ENCODE measurements around the gene APPBP2.

The APPBP2 gene

DNA sequence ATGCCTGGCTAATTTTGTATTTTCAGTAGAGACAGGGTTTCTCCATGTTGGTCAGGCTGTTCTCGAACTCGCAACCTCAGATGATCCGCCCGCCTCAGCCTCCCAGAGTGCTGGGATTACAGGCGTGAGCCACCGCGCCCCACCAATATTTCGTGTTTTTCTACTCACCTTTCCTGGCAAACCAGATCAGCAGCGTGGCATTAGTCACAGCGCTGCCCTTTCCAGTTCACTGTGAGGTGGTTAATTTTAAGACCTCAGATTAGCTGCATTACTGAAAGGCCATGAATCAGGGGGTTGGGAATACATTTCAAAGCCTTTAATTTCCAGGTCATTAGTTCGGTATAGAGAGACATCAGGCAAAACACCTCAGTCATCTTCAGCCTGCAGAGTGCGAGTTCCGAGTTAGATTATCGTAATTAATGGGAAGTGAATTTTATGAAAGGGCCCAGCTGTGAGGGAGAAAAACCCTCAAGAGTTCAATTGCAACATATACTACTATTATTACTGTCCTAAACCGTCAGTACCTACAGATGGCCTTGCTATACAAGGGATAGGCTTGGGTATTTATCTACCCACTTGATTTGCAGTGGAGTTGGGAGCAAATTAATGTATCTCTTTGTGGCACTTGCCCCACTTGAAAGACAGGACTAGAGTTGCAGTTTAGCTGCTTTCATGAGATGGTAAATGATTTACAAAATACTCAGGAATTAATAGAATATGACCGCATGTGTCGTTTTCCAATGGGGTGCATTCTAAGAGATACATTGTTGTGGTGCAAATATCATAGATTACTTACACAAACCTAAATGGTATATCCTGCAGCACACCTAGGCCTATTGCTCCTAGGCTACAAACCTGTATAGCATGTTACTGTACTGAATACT is 132.0 kb downstream of the APPBP2 start:
- no peak for DNase-seq (ENCODE audit: low read depth)
